ENCODE measurements around the gene CCDC171. TPM values are rescaled to one million over a fixed set of nuclear protein-coding genes. Genes with fewer than 3 reads are reported as not detected.

The CCDC171 gene
- total and polyA plus RNA-seq, 10 of the 15 experiments (the other 5 are each of a cell fraction or from before 2014, with no cell fraction given), result 1.00 to 7.2 (median 2.8) TPM

DNA sequence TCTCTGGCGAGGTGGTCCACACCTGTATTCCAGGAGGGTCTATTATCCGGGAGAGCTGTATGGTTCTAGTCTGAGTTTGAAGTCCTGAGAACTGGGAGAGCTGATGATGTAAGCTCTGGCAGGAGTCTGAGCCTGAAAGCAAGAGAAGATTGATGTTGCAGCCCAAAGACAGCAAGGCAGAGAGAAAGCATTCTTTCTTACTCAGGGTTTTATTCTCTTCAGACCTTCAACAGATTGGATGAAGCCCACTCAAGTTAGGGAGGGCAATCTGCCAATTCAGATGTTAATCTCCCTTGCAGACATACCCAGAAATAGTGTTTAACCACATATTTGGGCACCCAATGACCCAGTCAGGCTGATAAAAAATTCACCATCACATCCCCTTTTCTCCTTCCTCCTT, 159.1 kb downstream of the CCDC171 start:
- WGBS (ENCODE audit: insufficient coverage, insufficient replicate concordance, low lambda C conversion rate, missing lambda C conversion rate), result 44% methylated on average over 2 of the region's 2 CpGs
- ChIA-PET RAD21 (ENCODE audit: unreplicated experiment) (no interaction called here), POLR2A (no interaction called here), SMC1A (ENCODE audit: uncharacterized antibody, unreplicated experiment) (no interaction called here), CTCF (interaction anchor here (0.6 kb wide), 1 partner anchor 281 kb away, joined by 3 read pairs; no protein-coding TSS in a partner anchor)
- Histone ChIP-seq H3K27me3 (replicated peaks in 1 of 2; ENCODE audit: control insufficient read depth in 2 of 2, insufficient read depth in 2 of 2, low read length in 1 of 2) (no peaks in the 10 kb centered on the region), H4K20me1 (ENCODE audit: control insufficient read depth, insufficient read depth) (no peaks in the 10 kb centered on the region), H3K4me1 (ENCODE audit: control insufficient read depth, insufficient read depth, low read length) (no peaks in the 10 kb centered on the region), H3K9ac (ENCODE audit: control insufficient read depth, insufficient read depth, low read length) (no peak overlapping the region), H3K4me2 (ENCODE audit: control insufficient read depth, insufficient read depth) (no peak overlapping the region), H2AFZ (ENCODE audit: control insufficient read depth, low read depth, low read length) (no peak overlapping the region), H3K36me3 (ENCODE audit: control insufficient read depth in 2 of 2, insufficient read depth in 2 of 2, low read length in 1 of 2) (no peaks in the 10 kb centered on the region), H3K79me2 (ENCODE audit: control insufficient read depth, insufficient read depth, low read length) (no peaks in the 10 kb centered on the region), H3K27ac (ENCODE audit: control insufficient read depth, insufficient read depth) (no peak overlapping the region), H3K9me3 (replicated peaks; ENCODE audit: control insufficient read depth, insufficient read depth, low read length) (no peaks in the 10 kb centered on the region), H3K4me3 (no peak overlapping the region)
- no peak for ATAC-seq
- TF ChIP-seq HCFC1 (IDR thresholded peaks at IDR 0.05; ENCODE audit: low read length) (no peak), HDAC2 (IDR thresholded peaks at IDR 0.05) (no peak), ESRRA (IDR thresholded peaks at IDR 0.05; ENCODE audit: low read length) (no peak), TAF1 (IDR thresholded peaks at IDR 0.05; ENCODE audit: borderline replicate concordance, low read depth, low read length) (no peak), SREBF2 (IDR thresholded peaks at IDR 0.05; ENCODE audit: low read length) (no peak), CBX5 (IDR thresholded peaks at IDR 0.05; ENCODE audit: low read depth) (no peak), EZH2 (IDR thresholded peaks at IDR 0.05; ENCODE audit: borderline replicate concordance, control insufficient read depth, low read depth, low read length) (no peak), FOXK2 (IDR thresholded peaks at IDR 0.05) (no peak), PAX8 (IDR thresholded peaks at IDR 0.05) (no peak), CHD2 (IDR thresholded peaks at IDR 0.05; ENCODE audit: borderline replicate concordance, low read depth, low read length) (no peak), RCOR1 (conservative IDR thresholded peaks at IDR 0.05; ENCODE audit: low read depth, low read length) (no peak), POLR2A (IDR thresholded peaks at IDR 0.05; ENCODE audit: low read depth, low read length) (no peak), MTA2 (IDR thresholded peaks at IDR 0.05; ENCODE audit: low read depth) (no peak), IRF4 (IDR thresholded peaks at IDR 0.05; ENCODE audit: low read depth, low read length) (no peak), STAT1 (conservative IDR thresholded peaks at IDR 0.05) (no peak), CEBPB (IDR thresholded peaks at IDR 0.05; ENCODE audit: borderline replicate concordance in 1 of 2, low read depth in 2 of 2, low read length in 2 of 2) (no peak), BRCA1 (IDR thresholded peaks at IDR 0.05; ENCODE audit: low read depth, low read length) (no peak)
- TF ChIP-seq, protein P1, sequence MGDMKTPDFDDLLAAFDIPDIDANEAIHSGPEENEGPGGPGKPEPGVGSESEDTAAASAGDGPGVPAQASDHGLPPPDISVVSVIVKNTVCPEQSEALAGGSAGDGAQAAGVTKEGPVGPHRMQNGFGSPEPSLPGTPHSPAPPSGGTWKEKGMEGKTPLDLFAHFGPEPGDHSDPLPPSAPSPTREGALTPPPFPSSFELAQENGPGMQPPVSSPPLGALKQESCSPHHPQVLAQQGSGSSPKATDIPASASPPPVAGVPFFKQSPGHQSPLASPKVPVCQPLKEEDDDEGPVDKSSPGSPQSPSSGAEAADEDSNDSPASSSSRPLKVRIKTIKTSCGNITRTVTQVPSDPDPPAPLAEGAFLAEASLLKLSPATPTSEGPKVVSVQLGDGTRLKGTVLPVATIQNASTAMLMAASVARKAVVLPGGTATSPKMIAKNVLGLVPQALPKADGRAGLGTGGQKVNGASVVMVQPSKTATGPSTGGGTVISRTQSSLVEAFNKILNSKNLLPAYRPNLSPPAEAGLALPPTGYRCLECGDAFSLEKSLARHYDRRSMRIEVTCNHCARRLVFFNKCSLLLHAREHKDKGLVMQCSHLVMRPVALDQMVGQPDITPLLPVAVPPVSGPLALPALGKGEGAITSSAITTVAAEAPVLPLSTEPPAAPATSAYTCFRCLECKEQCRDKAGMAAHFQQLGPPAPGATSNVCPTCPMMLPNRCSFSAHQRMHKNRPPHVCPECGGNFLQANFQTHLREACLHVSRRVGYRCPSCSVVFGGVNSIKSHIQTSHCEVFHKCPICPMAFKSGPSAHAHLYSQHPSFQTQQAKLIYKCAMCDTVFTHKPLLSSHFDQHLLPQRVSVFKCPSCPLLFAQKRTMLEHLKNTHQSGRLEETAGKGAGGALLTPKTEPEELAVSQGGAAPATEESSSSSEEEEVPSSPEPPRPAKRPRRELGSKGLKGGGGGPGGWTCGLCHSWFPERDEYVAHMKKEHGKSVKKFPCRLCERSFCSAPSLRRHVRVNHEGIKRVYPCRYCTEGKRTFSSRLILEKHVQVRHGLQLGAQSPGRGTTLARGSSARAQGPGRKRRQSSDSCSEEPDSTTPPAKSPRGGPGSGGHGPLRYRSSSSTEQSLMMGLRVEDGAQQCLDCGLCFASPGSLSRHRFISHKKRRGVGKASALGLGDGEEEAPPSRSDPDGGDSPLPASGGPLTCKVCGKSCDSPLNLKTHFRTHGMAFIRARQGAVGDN (IDR thresholded peaks at IDR 0.05), result no peak
- TF ChIP-seq, protein P2, sequence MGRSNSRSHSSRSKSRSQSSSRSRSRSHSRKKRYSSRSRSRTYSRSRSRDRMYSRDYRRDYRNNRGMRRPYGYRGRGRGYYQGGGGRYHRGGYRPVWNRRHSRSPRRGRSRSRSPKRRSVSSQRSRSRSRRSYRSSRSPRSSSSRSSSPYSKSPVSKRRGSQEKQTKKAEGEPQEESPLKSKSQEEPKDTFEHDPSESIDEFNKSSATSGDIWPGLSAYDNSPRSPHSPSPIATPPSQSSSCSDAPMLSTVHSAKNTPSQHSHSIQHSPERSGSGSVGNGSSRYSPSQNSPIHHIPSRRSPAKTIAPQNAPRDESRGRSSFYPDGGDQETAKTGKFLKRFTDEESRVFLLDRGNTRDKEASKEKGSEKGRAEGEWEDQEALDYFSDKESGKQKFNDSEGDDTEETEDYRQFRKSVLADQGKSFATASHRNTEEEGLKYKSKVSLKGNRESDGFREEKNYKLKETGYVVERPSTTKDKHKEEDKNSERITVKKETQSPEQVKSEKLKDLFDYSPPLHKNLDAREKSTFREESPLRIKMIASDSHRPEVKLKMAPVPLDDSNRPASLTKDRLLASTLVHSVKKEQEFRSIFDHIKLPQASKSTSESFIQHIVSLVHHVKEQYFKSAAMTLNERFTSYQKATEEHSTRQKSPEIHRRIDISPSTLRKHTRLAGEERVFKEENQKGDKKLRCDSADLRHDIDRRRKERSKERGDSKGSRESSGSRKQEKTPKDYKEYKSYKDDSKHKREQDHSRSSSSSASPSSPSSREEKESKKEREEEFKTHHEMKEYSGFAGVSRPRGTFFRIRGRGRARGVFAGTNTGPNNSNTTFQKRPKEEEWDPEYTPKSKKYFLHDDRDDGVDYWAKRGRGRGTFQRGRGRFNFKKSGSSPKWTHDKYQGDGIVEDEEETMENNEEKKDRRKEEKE (IDR thresholded peaks at IDR 0.05), result no peak
- TF ChIP-seq, protein P3, sequence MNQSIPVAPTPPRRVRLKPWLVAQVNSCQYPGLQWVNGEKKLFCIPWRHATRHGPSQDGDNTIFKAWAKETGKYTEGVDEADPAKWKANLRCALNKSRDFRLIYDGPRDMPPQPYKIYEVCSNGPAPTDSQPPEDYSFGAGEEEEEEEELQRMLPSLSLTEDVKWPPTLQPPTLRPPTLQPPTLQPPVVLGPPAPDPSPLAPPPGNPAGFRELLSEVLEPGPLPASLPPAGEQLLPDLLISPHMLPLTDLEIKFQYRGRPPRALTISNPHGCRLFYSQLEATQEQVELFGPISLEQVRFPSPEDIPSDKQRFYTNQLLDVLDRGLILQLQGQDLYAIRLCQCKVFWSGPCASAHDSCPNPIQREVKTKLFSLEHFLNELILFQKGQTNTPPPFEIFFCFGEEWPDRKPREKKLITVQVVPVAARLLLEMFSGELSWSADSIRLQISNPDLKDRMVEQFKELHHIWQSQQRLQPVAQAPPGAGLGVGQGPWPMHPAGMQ (IDR thresholded peaks at IDR 0.05; ENCODE audit: borderline replicate concordance), result no peak
- no peak for FAIRE-seq
- intact Hi-C loops (cut with micrococcal nuclease; ENCODE audit: unreplicated experiment) (no loop called here), in situ Hi-C loops (cut with MboI) (no loop called here)
- no TSS peak for BruUV-seq (replicated peaks)
- DNase-seq (ENCODE audit: low read depth, low spot score), result no peak

Data from GM12878 (cell line).